HepG2 (cell line): Measurements from ENCODE around the gene IDH3G. TPM values are rescaled to one million over a fixed set of nuclear protein-coding genes. Genes with fewer than 3 reads are reported as not detected.

ENCODE experiments used
- CREB1 ChIP-seq, 2 experiments: fragments of 450-650 bp in 1 of 2; IDR thresholded peaks; 2 replicates each; pipeline ENCODE4 v1.6.1; 2016 to 2017; ENCODE audit warnings: control low read depth in 1 of 2, mild to moderate bottlenecking in 1 of 2, missing compliant biosample characterization in 1 of 2, missing genetic modification characterization in 1 of 2
- FLYWCH1 ChIP-seq: sonication (generic); formaldehyde crosslinking; IDR thresholded peaks from 2 replicates; pipeline ENCODE4 v1.8.1; 2023; ENCODE audit warnings: mild to moderate bottlenecking, missing genetic modification reagents
- GABPA ChIP-seq, 2 experiments: IDR thresholded peaks; 2 replicates each; pipeline ENCODE4 v1.6.1; 2011 to 2016; ENCODE audit warnings: low read depth in 2 of 2, low read length in 1 of 2, missing biosample characterization in 1 of 2, missing genetic modification characterization in 1 of 2
- GMEB2 ChIP-seq: IDR thresholded peaks from 2 replicates; pipeline ENCODE4 v1.6.1; 2016; ENCODE audit warnings: missing biosample characterization, missing genetic modification reagents, low read depth
- HNF4A ChIP-seq: sonication (generic); formaldehyde crosslinking; IDR thresholded peaks from 2 replicates; pipeline ENCODE4 v1.4.0; 2020; ENCODE audit warnings: missing genetic modification reagents
- HNRNPH1 ChIP-seq: fragments of 200-400 bp; formaldehyde crosslinking; optimal IDR thresholded peaks from 2 replicates; pipeline ENCODE3; 2017; ENCODE audit warnings: mild to moderate bottlenecking, low read depth, low read length
- JDP2 ChIP-seq: sonication (generic); formaldehyde crosslinking; IDR thresholded peaks from 2 replicates; pipeline ENCODE4 v1.8.1; 2022; ENCODE audit warnings: missing genetic modification reagents, borderline replicate concordance
- SNAPC2 ChIP-seq: sonication (generic); formaldehyde crosslinking; IDR thresholded peaks from 2 replicates; pipeline ENCODE4 v1.8.1; 2022; ENCODE audit warnings: mild to moderate bottlenecking, missing genetic modification reagents
- SPEN ChIP-seq: sonication (generic); formaldehyde crosslinking; IDR thresholded peaks from 2 replicates; pipeline ENCODE4 v1.5.1; 2020; ENCODE audit warnings: low read depth, mild to moderate bottlenecking, missing genetic modification reagents
- SUZ12 ChIP-seq: fragments of 150-350 bp; IDR thresholded peaks from 2 replicates; pipeline ENCODE4 v1.6.1; 2014; ENCODE audit warnings: low read depth, low read length
- TFDP1 ChIP-seq: IDR thresholded peaks from 2 replicates; pipeline ENCODE4 v1.6.1; 2016; ENCODE audit warnings: missing compliant biosample characterization, missing genetic modification reagents, borderline replicate concordance
- ZBTB40 ChIP-seq, 2 experiments: fragments of 450-650 bp in 1 of 2; sonication (generic) in 1 of 2; formaldehyde crosslinking in 1 of 2; IDR thresholded peaks; 2 replicates each; pipeline versions ENCODE4 v1.6.1 to v1.8.0; 2016 to 2022; ENCODE audit warnings: antibody characterized with exemption in 1 of 2, mild to moderate bottlenecking in 1 of 2, missing genetic modification reagents in 1 of 2
- ZNF10 ChIP-seq: sonication (generic); formaldehyde crosslinking; IDR thresholded peaks from 2 replicates; pipeline ENCODE4 v1.4.0; 2020; ENCODE audit warnings: mild to moderate bottlenecking, low read depth, missing genetic modification reagents, borderline replicate concordance
- ZNF260 ChIP-seq: sonication (generic); formaldehyde crosslinking; IDR thresholded peaks from 2 replicates; pipeline ENCODE4 v1.4.0; 2020; ENCODE audit warnings: missing genetic modification reagents, low read depth, mild to moderate bottlenecking, borderline replicate concordance
- ZNF496 ChIP-seq: sonication (generic); formaldehyde crosslinking; IDR thresholded peaks from 2 replicates; pipeline ENCODE4 v1.8.1; 2023; ENCODE audit warnings: mild to moderate bottlenecking, moderate library complexity, missing genetic modification reagents; ENCODE audit not compliant: insufficient replicate concordance
- ZNF773 ChIP-seq: sonication (generic); formaldehyde crosslinking; IDR thresholded peaks from 2 replicates; pipeline ENCODE4 v1.4.0; 2020; ENCODE audit warnings: missing genetic modification reagents, borderline replicate concordance
- polyA plus RNA-seq, 8 experiments: library from polyadenylated mRNA; depleted of rRNA in 3 of 8; stranded (reverse) in 7 of 8; unstranded in 1 of 8; fragments of >200 nt; fragmentation: Illumina TruSeq in 4 of 8; extraction: Trizol in 4 of 8; gene quantifications; 2 replicates each; pipeline versions ENCODE4 v1.2.1 to v1.2.3, GENCODE V29; 2011 to 2016; ENCODE audit warnings: low read depth in 4 of 8, missing spikeins in 1 of 8, mixed read lengths in 1 of 8; ENCODE audit not compliant: insufficient read depth in 1 of 8
- total RNA-seq, 5 experiments: library from RNA; depleted of rRNA; stranded (reverse); fragments of >200 nt; fragmentation: Illumina TruSeq; extraction: Trizol; gene quantifications; 2 replicates each; pipeline ENCODE4 v1.2.3, GENCODE V29; 2016; ENCODE audit warnings: low read depth in 1 of 5

Gene IDH3G
- total and polyA plus RNA-seq, 2 of the 13 experiments (the other 11 are each of a cell fraction or from before 2014, with no cell fraction given) = 18.7 to 35.5 TPM

DNA sequence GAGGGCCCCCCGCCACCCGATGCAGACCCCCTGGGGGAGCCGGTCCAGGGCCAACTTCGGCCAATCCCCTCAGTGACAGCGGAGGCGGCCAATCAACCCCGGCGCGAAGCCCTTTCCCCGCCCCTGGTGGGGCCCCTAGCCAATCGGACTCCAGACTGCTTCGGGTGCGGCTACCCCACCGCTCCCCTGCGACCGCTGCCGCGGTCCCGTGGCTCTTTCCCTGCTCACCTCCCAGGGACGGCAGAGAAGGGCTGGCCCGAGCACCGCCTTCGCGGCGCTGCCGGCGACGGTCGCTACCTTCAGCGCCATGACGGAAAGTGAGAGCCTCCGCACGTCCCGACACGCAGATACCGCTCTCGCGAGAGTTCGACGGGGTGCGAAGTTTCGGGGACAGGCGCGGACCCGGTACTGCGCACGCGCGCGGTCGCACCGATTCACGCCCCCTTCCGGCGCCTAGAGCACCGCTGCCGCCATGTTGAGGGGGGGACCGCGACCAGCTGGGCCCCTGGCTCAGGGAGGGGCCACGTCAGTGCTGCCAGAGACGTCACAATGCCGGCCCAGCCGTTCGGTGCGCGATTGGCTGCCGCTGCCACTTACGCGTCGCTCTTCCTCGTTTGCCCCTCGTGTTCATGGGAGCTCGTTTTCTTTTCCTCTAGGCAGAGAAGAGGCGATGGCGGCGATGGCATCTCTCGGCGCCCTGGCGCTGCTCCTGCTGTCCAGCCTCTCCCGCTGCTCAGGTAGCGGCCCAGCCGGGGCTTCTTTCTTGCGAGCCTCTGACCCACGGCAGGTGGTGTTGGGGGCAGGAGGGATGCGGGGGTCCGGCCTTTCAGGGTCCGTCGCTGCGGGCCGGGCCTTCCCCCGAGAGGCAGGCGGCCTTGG lies at the start of gene IDH3G, which contains the start of gene SSR4 (continued):
- no peak for TF ChIP-seq ZBTB40 (IDR thresholded peaks at IDR 0.05)
- peak; percentile 48; the same call in 1 of the 2 replicates for TF ChIP-seq ZBTB40 (CRISPR knock-in tag; IDR thresholded peaks at IDR 0.05)
- TF ChIP-seq ZNF773 (CRISPR knock-in tag) = peak; percentile 26
- TF ChIP-seq JDP2 = no peak
- TF ChIP-seq FLYWCH1 (CRISPR knock-in tag) = no peak
- 0 out of 2 replicates have a peak, but pooled peaks have one; percentile 72 for TF ChIP-seq SNAPC2 (CRISPR knock-in tag)
- peak; percentile 83 for TF ChIP-seq TFDP1 (CRISPR knock-in tag)
- no peak for TF ChIP-seq ZNF260
- no peak for TF ChIP-seq GABPA (IDR thresholded peaks at IDR 0.05; ENCODE audit: low read depth, low read length)
- TF ChIP-seq GABPA (CRISPR knock-in tag; IDR thresholded peaks at IDR 0.05; ENCODE audit: low read depth) = peak; percentile 77
- no peak for TF ChIP-seq GMEB2 (CRISPR knock-in tag)
- peak; percentile 74 for TF ChIP-seq SPEN
- TF ChIP-seq CREB1 (IDR thresholded peaks at IDR 0.05) = peak; percentile 91
- TF ChIP-seq CREB1 (CRISPR knock-in tag; IDR thresholded peaks at IDR 0.05) = peak; percentile 90
- no peak for TF ChIP-seq HNF4A (CRISPR knock-in tag)
- TF ChIP-seq ZNF496 (CRISPR knock-in tag) = no peak
- TF ChIP-seq HNRNPH1 = no peak
- TF ChIP-seq ZNF10 (CRISPR knock-in tag) = no peak
- TF ChIP-seq SUZ12 = no peak
